Nucleus accumbens (tissue), 56 donors: ENCODE measurements around the gene CTNNA3.

Source experiments
- DNase-seq, 56 donors: peaks; one replicate each; lab custom pipeline; 2025; lab: John Stamatoyannopoulos, UW

The CTNNA3 gene

GRCh38 chr10:66637273-66638036, 1058.5 kb downstream of the CTNNA3 start:
- DNase-seq, result no peak

GRCh38 chr10:66629996-66630395, 1066.0 kb downstream of the CTNNA3 start:
- no peak for DNase-seq

GRCh38 chr10:66627156-66627555, 1068.8 kb downstream of the CTNNA3 start:
- DNase-seq, result no peak

- DNase-seq, result no peak
Observed at GRCh38 chr10:66625709-66626590, 1070.0 kb downstream of the CTNNA3 start.

- DNase-seq, result no peak
Observed at GRCh38 chr10:66622050-66622449, 1073.9 kb downstream of the CTNNA3 start.

- no peak for DNase-seq
Observed at GRCh38 chr10:66604195-66604594, 1091.8 kb downstream of the CTNNA3 start.

- DNase-seq, result no peak
Observed at GRCh38 chr10:66591865-66592264, 1104.1 kb downstream of the CTNNA3 start.

GRCh38 chr10:66587680-66588050, 1108.3 kb downstream of the CTNNA3 start:
- no peak for DNase-seq

GRCh38 chr10:66586897-66587679, 1108.9 kb downstream of the CTNNA3 start:
- DNase-seq, result no peak

GRCh38 chr10:66586073-66586472, 1109.9 kb downstream of the CTNNA3 start:
- no peak for DNase-seq

- no peak for DNase-seq
Observed at GRCh38 chr10:66575251-66575855, 1120.6 kb downstream of the CTNNA3 start.

- no peak for DNase-seq
Observed at GRCh38 chr10:66572700-66573099, 1123.3 kb downstream of the CTNNA3 start.

- no peak for DNase-seq
Observed at GRCh38 chr10:66565999-66566398, 1130.0 kb downstream of the CTNNA3 start.

- no peak for DNase-seq
Observed at GRCh38 chr10:66564287-66564686, 1131.7 kb downstream of the CTNNA3 start.

- no peak for DNase-seq
Observed at GRCh38 chr10:66555061-66555460, 1140.9 kb downstream of the CTNNA3 start.

- no peak for DNase-seq
Observed at GRCh38 chr10:66552331-66552730, 1143.7 kb downstream of the CTNNA3 start.

- DNase-seq, result no peak
Observed at GRCh38 chr10:66550351-66550750, 1145.6 kb downstream of the CTNNA3 start.

GRCh38 chr10:66538908-66539307, 1157.1 kb downstream of the CTNNA3 start:
- no peak for DNase-seq

- DNase-seq, result no peak
Observed at GRCh38 chr10:66538371-66538770, 1157.6 kb downstream of the CTNNA3 start.

GRCh38 chr10:66537186-66537585, 1158.8 kb downstream of the CTNNA3 start:
- DNase-seq, result no peak

- no peak for DNase-seq
Observed at GRCh38 chr10:66535439-66535838, 1160.6 kb downstream of the CTNNA3 start.
